Neural progenitor cell (in vitro differentiated cells): ENCODE data around the gene SDK1.

ENCODE experiments used
- CTCF ChIP-seq: fragments of 200-600 bp; sonication (generic); IDR thresholded peaks from 2 replicates; pipeline ENCODE4 v1.5.1; 2017; ENCODE audit warnings: antibody characterized with exemption, mild to moderate bottlenecking
- EZH2phosphoT487 ChIP-seq: fragments of 200-600 bp; sonication (generic); IDR thresholded peaks from 2 replicates; pipeline ENCODE4 v1.6.1; 2017; ENCODE audit warnings: antibody characterized with exemption

DNA sequence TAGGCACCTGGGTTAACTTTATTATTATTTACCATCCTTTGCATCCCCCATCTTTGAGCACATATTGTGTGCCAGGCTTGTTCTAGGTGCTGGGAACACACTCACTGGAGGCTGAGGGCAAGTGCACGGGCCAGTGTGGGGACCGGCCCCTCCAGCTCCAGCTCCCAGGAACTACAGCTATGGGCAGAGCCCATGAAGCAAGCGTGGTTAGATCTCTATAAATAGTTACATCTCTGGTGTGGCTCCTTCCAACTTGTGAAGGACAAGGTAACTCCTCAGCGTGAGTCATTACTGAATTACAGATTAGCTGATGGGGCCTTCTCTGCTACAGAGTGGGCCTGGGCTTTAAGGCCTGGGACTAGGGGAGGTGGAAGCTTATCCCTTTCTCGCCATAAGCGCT, 583.5 kb downstream of the SDK1 start:
- TF ChIP-seq CTCF (no peak), EZH2phosphoT487 (no peak)
